Mucosa of descending colon (tissue), 3 donors: ENCODE results near the gene GDF10. TPM values are rescaled to one million over a fixed set of nuclear protein-coding genes. Genes with fewer than 3 reads are reported as not detected.

Experiments
- ATAC-seq: fragments of 200-7000 bp; cut with Tn5 transposase; one replicate; pipeline ENCODE4 v1.9.1; 2020; ENCODE audit warnings: mild to moderate bottlenecking, moderate library complexity
- DNase-seq, 3 donors: peaks; one replicate each; pipeline ENCODE4 v3.0.0-alpha.2; 2020
- H3K36me3 ChIP-seq: fragments of 200-600 bp; one replicate; pipeline ENCODE4 v1.8.0; 2021; ENCODE audit warnings: low read depth, mild to moderate bottlenecking
- H3K4me1 ChIP-seq: fragments of 200-600 bp; one replicate; pipeline ENCODE4 v1.8.0; 2021; ENCODE audit warnings: low read depth, mild to moderate bottlenecking
- H3K4me3 ChIP-seq: fragments of 200-600 bp; one replicate; pipeline ENCODE4 v1.8.0; 2021; ENCODE audit warnings: mild to moderate bottlenecking
- H3K9me3 ChIP-seq: fragments of 200-600 bp; one replicate; pipeline ENCODE4 v1.8.0; 2021; ENCODE audit warnings: mild to moderate bottlenecking
- CTCF ChIP-seq: fragments of 200-600 bp; IDR thresholded peaks from one replicate; pipeline ENCODE4 v1.8.0; 2022; ENCODE audit warnings: antibody characterized with exemption, mild to moderate bottlenecking
- intact Hi-C, 2 donors: fragments of 100-400 bp; cut with DNase I in 1 of 2; cut with micrococcal nuclease in 1 of 2; formaldehyde crosslinking; loops; one replicate each; pipeline versions ENCODE4 v1.11.0 to v1.11.1; 2022; cut with DNase I, micrococcal nuclease
- total RNA-seq, 3 donors: library from RNA; stranded (reverse); fragmentation: NEBNext Ultra II Directional in 2 of 3; extraction: Animal tissue kit (Norgen Biotek cat#: 25700) in 2 of 3; gene quantifications; one replicate each; pipeline versions ENCODE4 v1.2.1 to v1.2.4, GENCODE V29; 2021 to 2023
- donor health status: DM: no; HTN: no; CAD: no; lungs with moderate emphysema.
- donor health status: DM: no; HTN: no; CAD: no.
- donor health status: DM: no; HTN: yes; CAD: no.

GDF10 gene
- total RNA-seq, 3 donors from 2014 or later = 0.14 to 3.2 (median 0.41) TPM

GRCh38 chr10:47255033-47255813 is 44.8 kb upstream of the GDF10 start:
- no peak overlapping the region for H3K4me3 ChIP-seq
- TF ChIP-seq CTCF = no peak

GRCh38 chr10:47255866-47256265 is 44.1 kb upstream of the GDF10 start:
- H3K36me3 ChIP-seq = no peaks in the 10 kb centered on the region
- ATAC-seq = no peak
- no peak for TF ChIP-seq CTCF
- intact Hi-C loops = no loop called here
- DNase-seq = no peak
- no peaks in the 10 kb centered on the region for H3K9me3 ChIP-seq
- no peak overlapping the region for H3K4me3 ChIP-seq
- no peaks in the 10 kb centered on the region for H3K4me1 ChIP-seq

More at GRCh38 chr10:47255033-47255813, 44.8 kb upstream of the GDF10 start:
- H3K4me1 ChIP-seq = no peaks in the 10 kb centered on the region
- ATAC-seq = no peak
- H3K36me3 ChIP-seq = no peaks in the 10 kb centered on the region
- intact Hi-C loops = no loop called here
- no peak for DNase-seq
- H3K9me3 ChIP-seq = no peaks in the 10 kb centered on the region

- Histone ChIP-seq H3K4me1 (no peaks in the 10 kb centered on the region), H3K36me3 (no peaks in the 10 kb centered on the region), H3K4me3 (no peak overlapping the region), H3K9me3 (no peaks in the 10 kb centered on the region)
- intact Hi-C loops = no loop called here
- no peak for ATAC-seq
- no peak for DNase-seq
- no peak for TF ChIP-seq CTCF
Measured at GRCh38 chr10:47256751-47257336, 43.2 kb upstream of the GDF10 start.

GRCh38 chr10:47257396-47258120 is 42.4 kb upstream of the GDF10 start:
- ATAC-seq = peak; percentile 39
- no peak overlapping the region for H3K4me3 ChIP-seq
- intact Hi-C loops = no loop called here
- no peaks in the 10 kb centered on the region for H3K9me3 ChIP-seq
- no peak for TF ChIP-seq CTCF
- H3K36me3 ChIP-seq = no peaks in the 10 kb centered on the region
- no peaks in the 10 kb centered on the region for H3K4me1 ChIP-seq
- DNase-seq = no peak

DNA sequence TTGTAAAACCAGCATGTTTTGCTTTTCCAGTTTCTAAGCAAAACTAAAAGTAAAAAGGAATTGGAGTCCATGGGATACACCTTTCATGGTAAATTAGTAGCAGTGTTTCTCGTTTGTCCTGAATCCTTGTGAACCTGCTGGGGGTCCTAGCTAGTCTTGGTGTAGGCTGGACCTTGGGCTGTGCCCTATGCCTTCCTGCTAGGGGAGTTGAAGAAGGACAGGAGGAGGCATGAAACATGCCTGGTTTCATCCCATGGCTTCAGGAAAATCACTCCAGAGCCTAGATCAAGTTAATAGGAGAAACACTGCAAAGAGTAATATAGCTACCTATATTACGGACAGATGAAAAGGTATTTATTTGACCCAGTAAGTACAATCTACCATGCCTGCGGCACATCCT is 41.1 kb upstream of the GDF10 start:
- intact Hi-C loops = no loop called here

More for the DNA sequence above, 41.1 kb upstream of the GDF10 start:
- ATAC-seq (no peak), DNase-seq (no peak)
- Histone ChIP-seq H3K9me3 (no peaks in the 10 kb centered on the region), H3K4me1 (no peaks in the 10 kb centered on the region), H3K36me3 (no peaks in the 10 kb centered on the region), H3K4me3 (no peak overlapping the region)
- TF ChIP-seq CTCF = no peak
